T-cell (primary cell): ENCODE results near the gene VENTX. TPM values are rescaled to one million over a fixed set of nuclear protein-coding genes. Genes with fewer than 3 reads are reported as not detected.

ENCODE experiments used
- ATAC-seq, 4 experiments: fragments of 200-7000 bp in 3 of 4; fragments of 150-1000 bp in 1 of 4; cut with Tn5 transposase; replicated peaks in 1 of 4; 1 replicate in 3 of 4; 2 replicates in 1 of 4; pipeline ENCODE4 v1.10.0; 2021; ENCODE audit warnings: moderate library complexity in 3 of 4, mild to moderate bottlenecking in 2 of 4, moderate number of reproducible peaks in 1 of 4
- CTCF ChIA-PET, 2 donors: fragments of 300-600 bp; sonication (Branson Sonifier 250); formaldehyde crosslinking; loops; one replicate each; lab custom pipeline; 2022; ENCODE audit warnings: antibody characterized with exemption in 2 of 2; lab: Charles Lee
- POLR2A ChIA-PET, 2 donors: fragments of 300-600 bp; sonication (Branson Sonifier 250); formaldehyde crosslinking; loops; one replicate each; lab custom pipeline; 2022; ENCODE audit warnings: antibody characterized with exemption in 2 of 2; lab: Charles Lee
- DNase-seq, 35 experiments: peaks; one replicate each; pipeline versions ENCODE4 v3.0.0 to v3.0.0-alpha.2; 2013 to 2023
- H3K27ac ChIP-seq: one replicate; pipeline ENCODE4 v1.5.1; 2013; ENCODE audit warnings: low read length
- H3K27me3 ChIP-seq, 2 experiments: replicated peaks in 1 of 2; 1 replicate in 1 of 2; 2 replicates in 1 of 2; pipeline versions ENCODE4 v1.6.1 to v1.7.0; 2013; ENCODE audit warnings: low read length in 1 of 2, mixed read lengths in 1 of 2; ENCODE audit not compliant: control insufficient read depth in 2 of 2, insufficient read depth in 2 of 2; ENCODE audit errors: extremely low read depth in 1 of 2
- H3K36me3 ChIP-seq, 2 donors: 1 replicate in 1 of 2; 2 replicates in 1 of 2; pipeline versions ENCODE4 v1.6.1 to v1.7.0; 2013; ENCODE audit warnings: low read length in 1 of 2; ENCODE audit not compliant: control insufficient read depth in 2 of 2, insufficient read depth in 1 of 2; ENCODE audit errors: extremely low read depth in 1 of 2
- H3K4me1 ChIP-seq, 2 experiments: 1 replicate in 1 of 2; 2 replicates in 1 of 2; pipeline versions ENCODE4 v1.6.1 to v1.7.0; 2013; ENCODE audit warnings: low read length in 2 of 2, mixed read lengths in 1 of 2; ENCODE audit not compliant: insufficient read depth in 2 of 2, control insufficient read depth in 1 of 2; ENCODE audit errors: extremely low read depth in 1 of 2
- H3K4me3 ChIP-seq, 2 donors: 1 replicate in 1 of 2; 2 replicates in 1 of 2; pipeline versions ENCODE4 v1.5.1 to v1.7.0; 2013; ENCODE audit warnings: mild to moderate bottlenecking in 2 of 2, low read length in 1 of 2, moderate library complexity in 1 of 2; ENCODE audit not compliant: control insufficient read depth in 1 of 2; ENCODE audit errors: extremely low read depth in 1 of 2
- H3K9me3 ChIP-seq: 2 replicates; pipeline ENCODE4 v1.7.0; 2013
- H3K27ac Mint-ChIP-seq, 2 donors: one replicate each; pipeline ENCODE4 v1.8.0; 2020 to 2021; ENCODE audit warnings: mild to moderate bottlenecking in 2 of 2, mixed read lengths in 2 of 2
- H3K27me3 Mint-ChIP-seq, 2 donors: one replicate each; pipeline ENCODE4 v1.8.0; 2021 to 2022; ENCODE audit warnings: mixed read lengths in 2 of 2
- H3K36me3 Mint-ChIP-seq: one replicate; pipeline ENCODE4 v1.8.0; 2021; ENCODE audit warnings: mixed read lengths
- H3K4me1 Mint-ChIP-seq, 3 donors: one replicate each; pipeline ENCODE4 v1.8.0; 2020 to 2022; ENCODE audit warnings: mixed read lengths in 3 of 3, mild to moderate bottlenecking in 1 of 3
- H3K4me3 Mint-ChIP-seq, 3 donors: one replicate each; pipeline ENCODE4 v1.8.0; 2020 to 2022; ENCODE audit warnings: mild to moderate bottlenecking in 3 of 3, mixed read lengths in 3 of 3, moderate library complexity in 3 of 3
- H3K9me3 Mint-ChIP-seq, 3 donors: one replicate each; pipeline ENCODE4 v1.8.0; 2020 to 2022; ENCODE audit warnings: mixed read lengths in 3 of 3
- WGBS: methylation state at CpG from one replicate; pipeline ENCODE4 v1.1.5; 2013; ENCODE audit warnings: missing lambda C conversion rate; ENCODE audit not compliant: insufficient coverage; 5-methylcytosine and 5-hydroxymethylcytosine counted together
- total RNA-seq, 35 experiments: library from RNA in 6 of 35; stranded (reverse) in 6 of 35; fragments of 120-200 nt in 1 of 35; gene quantifications; one replicate each; pipeline versions ENCODE4 v1.2.1 to v1.2.4 and lab custom pipeline; 2013 to 2026

Gene VENTX
- total RNA-seq, 5 donors from 2014 or later (not counting 1 experiment from before 2014, with no cell fraction given) = 0.12 to 0.13 (median 0.12) TPM; not detected in 2

- DNase-seq (peak in 7 of 35 experiments; percentile 33 to 51 (median 41)), ATAC-seq (peak; percentile 6 to 24 (median 13))
- peak overlapping the region in 2 of 3 donors; percentile 28 to 77 for H3K4me3 Mint-ChIP-seq
- CTCF ChIA-PET = interaction anchor here in 1 of 2 donors (1.3 kb wide), 1 partner anchor 17 kb away, joined by 4 read pairs; no protein-coding TSS in a partner anchor
- 45% methylated on average over 19 of the region's 21 CpGs for WGBS
- H3K36me3 Mint-ChIP-seq = no peaks in the 10 kb centered on the region
- peak overlapping the region; percentile 75 for H3K27ac ChIP-seq
- peak overlapping the region in 1 of 2 donors; percentile 17 for H3K4me3 ChIP-seq
- peaks cover 34 to 61% of the 10 kb centered on the region in 2 experiments for H3K4me1 ChIP-seq
- H3K27me3 Mint-ChIP-seq = no peaks in the 10 kb centered on the region
- H3K36me3 ChIP-seq = peaks cover 0 to 6% of the 10 kb centered on the region in 2 donors
- H3K27me3 ChIP-seq = no peaks in the 10 kb centered on the region
- H3K9me3 Mint-ChIP-seq = no peaks in the 10 kb centered on the region
- POLR2A ChIA-PET = no interaction called here
- H3K27ac Mint-ChIP-seq = peak overlapping the region; percentile 85 to 90
- peaks cover 45 to 58% (median 54%) of the 10 kb centered on the region in 3 donors for H3K4me1 Mint-ChIP-seq
- no peaks in the 10 kb centered on the region for H3K9me3 ChIP-seq
These were observed 20.6 kb downstream of the VENTX start for GRCh38 chr10:133258066-133258817.

GRCh38 chr10:133258818-133259601 lies 21.4 kb downstream of the VENTX start:
- H3K27ac ChIP-seq = peak overlapping the region; percentile 75
- H3K27me3 ChIP-seq = no peaks in the 10 kb centered on the region
- Mint-ChIP-seq H3K27me3 (no peaks in the 10 kb centered on the region), H3K4me1 (peaks cover 53 to 66% (median 60%) of the 10 kb centered on the region in 3 donors), H3K4me3 (peak overlapping the region; percentile 55 to 77 (median 72)), H3K9me3 (no peaks in the 10 kb centered on the region), H3K36me3 (no peaks in the 10 kb centered on the region), H3K27ac (peak overlapping the region; percentile 95 to 98)
- POLR2A ChIA-PET = no interaction called here
- ATAC-seq = peak; percentile 44 to 63 (median 54)
- peak overlapping the region; percentile 13 to 36 for H3K4me3 ChIP-seq
- 22% methylated on average over 15 of the region's 24 CpGs for WGBS
- peaks cover 0 to 6% of the 10 kb centered on the region in 2 donors for H3K36me3 ChIP-seq
- H3K9me3 ChIP-seq = no peaks in the 10 kb centered on the region
- CTCF ChIA-PET = interaction anchor here in 1 of 2 donors (0.5 to 1.3 kb wide), 2 partner anchors 16 to 132 kb away, joined by 4 read pairs; no protein-coding TSS in a partner anchor
- H3K4me1 ChIP-seq = peaks cover 39 to 69% of the 10 kb centered on the region in 2 experiments
- DNase-seq = peak; percentile 40 to 87 (median 61)

- POLR2A ChIA-PET = no interaction called here
- Mint-ChIP-seq H3K27ac (peak overlapping the region; percentile 95 to 98), H3K36me3 (no peaks in the 10 kb centered on the region), H3K4me1 (peaks cover 59 to 72% (median 66%) of the 10 kb centered on the region in 3 donors), H3K27me3 (no peaks in the 10 kb centered on the region), H3K9me3 (no peaks in the 10 kb centered on the region), H3K4me3 (peak overlapping the region; percentile 55 to 77 (median 72))
- H3K4me3 ChIP-seq = no peak overlapping the region
- H3K4me1 ChIP-seq = peaks cover 42 to 74% of the 10 kb centered on the region in 2 experiments
- no peaks in the 10 kb centered on the region for H3K9me3 ChIP-seq
- H3K36me3 ChIP-seq = peaks cover 0 to 6% of the 10 kb centered on the region in 2 donors
- no peak for ATAC-seq
- WGBS = 73% methylated on average over 11 of the region's 12 CpGs
- no peak for DNase-seq
- peak overlapping the region; percentile 75 for H3K27ac ChIP-seq
- CTCF ChIA-PET = interaction anchor here in 1 of 2 donors (0.5 to 1.3 kb wide), 2 partner anchors 16 to 132 kb away, joined by 4 read pairs; no protein-coding TSS in a partner anchor
- no peaks in the 10 kb centered on the region for H3K27me3 ChIP-seq
These were observed 21.9 kb downstream of the VENTX start for GRCh38 chr10:133259602-133259989.

GRCh38 chr10:133260895-133261725 lies 23.5 kb downstream of the VENTX start:
- H3K4me3 Mint-ChIP-seq = peak overlapping the region; percentile 68 to 77 (median 72)
- peaks cover 42 to 84% of the 10 kb centered on the region in 2 experiments for H3K4me1 ChIP-seq
- WGBS = 23% methylated on average over 41 of the region's 50 CpGs
- peak overlapping the region; percentile 30 to 57 for H3K4me3 ChIP-seq
- DNase-seq (peak in 34 of 35 experiments; percentile 38 to 79 (median 57)), ATAC-seq (peak; percentile 32 to 62 (median 33))
- no peaks in the 10 kb centered on the region for H3K9me3 Mint-ChIP-seq
- H3K27me3 Mint-ChIP-seq = no peaks in the 10 kb centered on the region
- no peaks in the 10 kb centered on the region for H3K27me3 ChIP-seq
- ChIA-PET POLR2A (interaction anchor here in 1 of 2 donors (1.1 kb wide), 1 partner anchor 47 kb away, joined by 4 read pairs; no protein-coding TSS in a partner anchor), CTCF (no interaction called here)
- peak overlapping the region; percentile 83 for H3K27ac ChIP-seq
- H3K9me3 ChIP-seq = no peaks in the 10 kb centered on the region
- peak overlapping the region; percentile 95 to 98 for H3K27ac Mint-ChIP-seq
- peaks cover 71 to 82% (median 73%) of the 10 kb centered on the region in 3 donors for H3K4me1 Mint-ChIP-seq
- H3K36me3 Mint-ChIP-seq = no peaks in the 10 kb centered on the region
- H3K36me3 ChIP-seq = peaks cover 0 to 6% of the 10 kb centered on the region in 2 donors

GRCh38 chr10:133261726-133262325 lies 24.2 kb downstream of the VENTX start:
- Histone ChIP-seq H3K27me3 (no peaks in the 10 kb centered on the region), H3K4me1 (peaks cover 42 to 84% of the 10 kb centered on the region in 2 experiments), H3K27ac (peak overlapping the region; percentile 83), H3K9me3 (no peaks in the 10 kb centered on the region), H3K36me3 (peaks cover 0 to 6% of the 10 kb centered on the region in 2 donors), H3K4me3 (peak overlapping the region; percentile 30 to 57)
- DNase-seq (peak; percentile 64 to 86 (median 77)), ATAC-seq (peak; percentile 35 to 53 (median 44))
- ChIA-PET CTCF (no interaction called here), POLR2A (interaction anchor here in 1 of 2 donors (1.1 kb wide), 1 partner anchor 46 kb away, joined by 4 read pairs; no protein-coding TSS in a partner anchor)
- peaks cover 71 to 81% (median 73%) of the 10 kb centered on the region in 3 donors for H3K4me1 Mint-ChIP-seq
- no peaks in the 10 kb centered on the region for H3K9me3 Mint-ChIP-seq
- H3K4me3 Mint-ChIP-seq = peak overlapping the region; percentile 63 to 77 (median 75)
- 2% methylated on average over 12 of the region's 79 CpGs for WGBS
- no peaks in the 10 kb centered on the region for H3K27me3 Mint-ChIP-seq
- peak overlapping the region; percentile 68 to 78 for H3K27ac Mint-ChIP-seq
- H3K36me3 Mint-ChIP-seq = no peaks in the 10 kb centered on the region
